Measurements from ENCODE around the gene PPM1E. TPM values are rescaled to one million over a fixed set of nuclear protein-coding genes. Genes with fewer than 3 reads are reported as not detected.

The PPM1E gene
- total and polyA plus RNA-seq, 2 donors (not counting 1 experiment from before 2014, with no cell fraction given) = not detected

- DNase-seq = no peak
- Histone ChIP-seq H3K9me3 (ENCODE audit: control extremely low read depth in 1 of 3, control insufficient read depth in 2 of 3, insufficient read depth in 1 of 3, low read length in 2 of 3) (peaks cover 0 to 4% (median 3%) of the 10 kb centered on the region in 3 donors), H3K4me3 (ENCODE audit: control extremely low read depth in 1 of 5, extremely low read depth in 1 of 5, insufficient read depth in 1 of 5, low read depth in 2 of 5, low read length in 4 of 5) (no peak overlapping the region), H4K20me1 (ENCODE audit: control insufficient read depth, insufficient read depth, low read length, poor library complexity, severe bottlenecking) (no peaks in the 10 kb centered on the region), H3K4me1 (ENCODE audit: control insufficient read depth in 2 of 2, insufficient read depth in 2 of 2, low read length in 2 of 2) (no peaks in the 10 kb centered on the region), H3K9ac (ENCODE audit: low read length) (no peak overlapping the region), H3K79me2 (ENCODE audit: control insufficient read depth, insufficient read depth, low read length) (no peaks in the 10 kb centered on the region), H2AFZ (ENCODE audit: insufficient read depth, low read depth, low read length, poor library complexity, severe bottlenecking) (no peak overlapping the region), H3K27me3 (replicated peaks in 1 of 4; ENCODE audit: control extremely low read depth in 1 of 4, control insufficient read depth in 3 of 4, insufficient read depth in 4 of 4, low read length in 3 of 4) (peaks cover 0 to 5% (median 0%) of the 10 kb centered on the region in 4 experiments), H3K27ac (ENCODE audit: low read length in 2 of 2) (no peak overlapping the region), H3K36me3 (replicated peaks in 1 of 2; ENCODE audit: control extremely low read depth in 1 of 2, control insufficient read depth in 1 of 2, extremely low read depth in 1 of 2, insufficient read depth in 2 of 2, low read length in 1 of 2) (no peaks in the 10 kb centered on the region), H3K4me2 (replicated peaks; ENCODE audit: low read depth, low read length, poor library complexity, severe bottlenecking) (no peak overlapping the region)
- ChIA-PET CTCF (no interaction called here), POLR2A (no interaction called here)
- intact Hi-C loops (cut with micrococcal nuclease) = no loop called here
- peaks cover 28% of the 10 kb centered on the region for H3K27me3 Mint-ChIP-seq
- no peak for ATAC-seq (ENCODE audit: low read depth)
- no peak overlapping the region for H3K27ac Mint-ChIP-seq
- no peaks in the 10 kb centered on the region for H3K4me1 Mint-ChIP-seq
- no CpG with 5 or more reads among the region's 1 CpG for WGBS (ENCODE audit: insufficient coverage)
- no peaks in the 10 kb centered on the region for H3K9me3 Mint-ChIP-seq (ENCODE audit: insufficient read depth)
- TF ChIP-seq EZH2 (IDR thresholded peaks at IDR 0.05; ENCODE audit: borderline replicate concordance, insufficient read depth, low read depth, low read length, poor library complexity, severe bottlenecking) (no peak), CTCF (IDR thresholded peaks at IDR 0.05) (no peak)
- no peak overlapping the region for H3K4me3 Mint-ChIP-seq
Measured at GRCh38 chr17:58886514-58886913, 130.9 kb downstream of the PPM1E start.

GRCh38 chr17:58889928-58890327 is 134.3 kb downstream of the PPM1E start:
- Histone ChIP-seq H2AFZ (ENCODE audit: insufficient read depth, low read depth, low read length, poor library complexity, severe bottlenecking) (no peak overlapping the region), H3K9ac (ENCODE audit: low read length) (no peak overlapping the region), H3K79me2 (ENCODE audit: control insufficient read depth, insufficient read depth, low read length) (no peaks in the 10 kb centered on the region), H3K27me3 (replicated peaks in 1 of 4; ENCODE audit: control extremely low read depth in 1 of 4, control insufficient read depth in 3 of 4, insufficient read depth in 4 of 4, low read length in 3 of 4) (peaks cover 0 to 5% (median 0%) of the 10 kb centered on the region in 4 experiments), H3K4me1 (ENCODE audit: control insufficient read depth in 2 of 2, insufficient read depth in 2 of 2, low read length in 2 of 2) (no peaks in the 10 kb centered on the region), H3K4me2 (replicated peaks; ENCODE audit: low read depth, low read length, poor library complexity, severe bottlenecking) (no peak overlapping the region), H3K36me3 (replicated peaks in 1 of 2; ENCODE audit: control extremely low read depth in 1 of 2, control insufficient read depth in 1 of 2, extremely low read depth in 1 of 2, insufficient read depth in 2 of 2, low read length in 1 of 2) (no peaks in the 10 kb centered on the region), H4K20me1 (ENCODE audit: control insufficient read depth, insufficient read depth, low read length, poor library complexity, severe bottlenecking) (no peaks in the 10 kb centered on the region), H3K27ac (ENCODE audit: low read length in 2 of 2) (no peak overlapping the region), H3K9me3 (ENCODE audit: control extremely low read depth in 1 of 3, control insufficient read depth in 2 of 3, insufficient read depth in 1 of 3, low read length in 2 of 3) (peaks cover 0 to 4% (median 3%) of the 10 kb centered on the region in 3 donors), H3K4me3 (ENCODE audit: control extremely low read depth in 1 of 5, extremely low read depth in 1 of 5, insufficient read depth in 1 of 5, low read depth in 2 of 5, low read length in 4 of 5) (no peak overlapping the region)
- ChIA-PET POLR2A (no interaction called here), CTCF (no interaction called here)
- Mint-ChIP-seq H3K27ac (no peak overlapping the region), H3K9me3 (ENCODE audit: insufficient read depth) (no peaks in the 10 kb centered on the region), H3K27me3 (peaks cover 25% of the 10 kb centered on the region), H3K4me3 (no peak overlapping the region), H3K4me1 (no peaks in the 10 kb centered on the region)
- TF ChIP-seq CTCF (IDR thresholded peaks at IDR 0.05) (no peak), EZH2 (IDR thresholded peaks at IDR 0.05; ENCODE audit: borderline replicate concordance, insufficient read depth, low read depth, low read length, poor library complexity, severe bottlenecking) (no peak)
- DNase-seq (no peak), ATAC-seq (ENCODE audit: low read depth) (no peak)
- WGBS (ENCODE audit: insufficient coverage) = no CpG with 5 or more reads among the region's 3 CpGs
- intact Hi-C loops (cut with micrococcal nuclease) = no loop called here

All from B cell (primary cell).